Esophagus muscularis mucosa (tissue), 4 donors: Measurements from ENCODE around the gene LDLRAD3. TPM values are rescaled to one million over a fixed set of nuclear protein-coding genes. Genes with fewer than 3 reads are reported as not detected.

Source experiments
- DNase-seq: peaks from one replicate; pipeline ENCODE4 v3.0.0-alpha.2; 2017; ENCODE audit errors: extremely low spot score
- H3K27ac ChIP-seq, 4 donors: fragments of 200-600 bp; sonication (generic); replicated peaks in 1 of 4; 1 replicate in 3 of 4; 2 replicates in 1 of 4; pipeline ENCODE4 v1.5.1; 2016 to 2019; ENCODE audit warnings: mild to moderate bottlenecking in 1 of 4
- H3K27me3 ChIP-seq, 4 donors: fragments of 200-600 bp; sonication (generic); one replicate each; pipeline versions ENCODE4 v1.5.1 to v1.6.0; 2016 to 2019
- H3K36me3 ChIP-seq, 4 donors: fragments of 200-600 bp; sonication (generic); one replicate each; pipeline ENCODE4 v1.5.1; 2016 to 2019
- H3K4me1 ChIP-seq, 4 donors: fragments of 200-600 bp; sonication (generic); one replicate each; pipeline ENCODE4 v1.5.1; 2016 to 2019
- H3K4me3 ChIP-seq, 4 donors: fragments of 200-600 bp; sonication (generic); 1 replicate in 2 of 4; 2 replicates in 2 of 4; pipeline ENCODE4 v1.5.1; 2016 to 2019; ENCODE audit warnings: mild to moderate bottlenecking in 4 of 4, moderate library complexity in 1 of 4
- H3K9me3 ChIP-seq, 4 donors: fragments of 200-600 bp; sonication (generic); 1 replicate in 3 of 4; 2 replicates in 1 of 4; pipeline ENCODE4 v1.5.1; 2016 to 2019
- CTCF ChIP-seq, 3 experiments: fragments of 200-600 bp in 2 of 3; fragments of 450-650 bp in 1 of 3; sonication (generic) in 2 of 3; IDR thresholded peaks; one replicate each; pipeline ENCODE4 v1.5.1; 2017 to 2019; ENCODE audit warnings: antibody characterized with exemption in 3 of 3, mild to moderate bottlenecking in 2 of 3, moderate library complexity in 1 of 3
- EP300 ChIP-seq: sonication (generic); formaldehyde crosslinking; IDR thresholded peaks from one replicate; pipeline ENCODE4 v1.6.1; 2017; ENCODE audit warnings: antibody characterized with exemption
- POLR2A ChIP-seq: fragments of 450-650 bp; IDR thresholded peaks from one replicate; pipeline ENCODE4 v1.6.1; 2017; ENCODE audit warnings: antibody characterized with exemption, moderate library complexity, mild to moderate bottlenecking, low read depth
- POLR2AphosphoS5 ChIP-seq, 2 donors: sonication (generic); formaldehyde crosslinking; IDR thresholded peaks; one replicate each; pipeline ENCODE4 v1.6.1; 2017; ENCODE audit warnings: antibody characterized with exemption in 2 of 2
- WGBS: methylation state at CpG from one replicate; pipeline ENCODE4 v1.1.5; 2018; 5-methylcytosine and 5-hydroxymethylcytosine counted together
- intact Hi-C: fragments of 100-400 bp; cut with DNase I; formaldehyde crosslinking; loops from one replicate; pipeline ENCODE4 v1.15.1; 2023
- total RNA-seq, 4 donors: library from RNA; depleted of rRNA; stranded (reverse); fragments of >200 nt; gene quantifications; one replicate each; pipeline versions ENCODE4 v1.1.0 to v1.2.1, GENCODE V29; 2016

The LDLRAD3 gene
- total RNA-seq, 4 donors from 2014 or later: 6.8 to 8.7 (median 8.2) TPM

GRCh38 chr11:36156817-36157519 is 213.1 kb downstream of the LDLRAD3 start:
- no peak for DNase-seq
- H3K4me3 ChIP-seq: no peak overlapping the region
- H3K27me3 ChIP-seq: no peaks in the 10 kb centered on the region
- H3K36me3 ChIP-seq: no peaks in the 10 kb centered on the region
- H3K27ac ChIP-seq: no peak overlapping the region
- intact Hi-C loops: no loop called here
- no peaks in the 10 kb centered on the region for H3K9me3 ChIP-seq
- H3K4me1 ChIP-seq: peaks cover 9 to 26% (median 18%) of the 10 kb centered on the region in 4 donors
- no peak for TF ChIP-seq CTCF (IDR thresholded peaks at IDR 0.05)
- no peak for TF ChIP-seq EP300
- no peak for TF ChIP-seq POLR2AphosphoS5 (IDR thresholded peaks at IDR 0.05)
- no peak for TF ChIP-seq POLR2A
- WGBS: 61% methylated on average over 5 of the region's 5 CpGs

GRCh38 chr11:36160091-36160490 is 216.2 kb downstream of the LDLRAD3 start:
- no peak overlapping the region for H3K27ac ChIP-seq
- H3K4me3 ChIP-seq: no peak overlapping the region
- H3K9me3 ChIP-seq: no peaks in the 10 kb centered on the region
- no peak for DNase-seq
- WGBS: 86% methylated on average over 10 of the region's 10 CpGs
- intact Hi-C loops: no loop called here
- no peak for TF ChIP-seq POLR2AphosphoS5 (IDR thresholded peaks at IDR 0.05)
- no peak for TF ChIP-seq CTCF (IDR thresholded peaks at IDR 0.05)
- TF ChIP-seq EP300: no peak
- TF ChIP-seq POLR2A: no peak
- peaks cover 16 to 37% (median 27%) of the 10 kb centered on the region in 4 donors for H3K4me1 ChIP-seq
- H3K27me3 ChIP-seq: no peaks in the 10 kb centered on the region
- H3K36me3 ChIP-seq: no peaks in the 10 kb centered on the region

GRCh38 chr11:36161572-36161971 is 217.7 kb downstream of the LDLRAD3 start:
- no peak for DNase-seq
- H3K9me3 ChIP-seq: no peaks in the 10 kb centered on the region
- no peaks in the 10 kb centered on the region for H3K27me3 ChIP-seq
- no peak overlapping the region for H3K27ac ChIP-seq
- intact Hi-C loops: no loop called here
- no peaks in the 10 kb centered on the region for H3K36me3 ChIP-seq
- 81% methylated on average over 5 of the region's 5 CpGs for WGBS
- H3K4me3 ChIP-seq: no peak overlapping the region
- TF ChIP-seq POLR2A (no peak), POLR2AphosphoS5 (IDR thresholded peaks at IDR 0.05) (no peak), EP300 (no peak), CTCF (IDR thresholded peaks at IDR 0.05) (no peak)
- H3K4me1 ChIP-seq: peaks cover 9 to 24% (median 19%) of the 10 kb centered on the region in 4 donors

GRCh38 chr11:36162006-36162882 is 218.4 kb downstream of the LDLRAD3 start:
- Histone ChIP-seq H3K36me3 (no peaks in the 10 kb centered on the region), H3K9me3 (no peaks in the 10 kb centered on the region), H3K27me3 (no peaks in the 10 kb centered on the region), H3K4me1 (peaks cover 7 to 20% (median 16%) of the 10 kb centered on the region in 4 donors), H3K27ac (no peak overlapping the region), H3K4me3 (no peak overlapping the region)
- TF ChIP-seq CTCF (IDR thresholded peaks at IDR 0.05) (no peak), EP300 (no peak), POLR2A (no peak), POLR2AphosphoS5 (IDR thresholded peaks at IDR 0.05) (no peak)
- no peak for DNase-seq
- intact Hi-C loops: no loop called here
- WGBS: 74% methylated on average over 10 of the region's 10 CpGs
